HuH-7 (cell line): Measurements from ENCODE around the gene CMTM8.
A peak's percentile ranks its signal among the peaks of the same experiment; 100 is the strongest.
"Not testable (repeated sequence)": the region's sequence is repeated elsewhere in the genome, so short reads cannot be mapped to it uniquely, and the experiment has no call there.

Experiments used
- DNase-seq: peaks from one replicate; pipeline ENCODE4 v3.0.0; 2011; ENCODE audit warnings: low spot score

Gene CMTM8, protein sequence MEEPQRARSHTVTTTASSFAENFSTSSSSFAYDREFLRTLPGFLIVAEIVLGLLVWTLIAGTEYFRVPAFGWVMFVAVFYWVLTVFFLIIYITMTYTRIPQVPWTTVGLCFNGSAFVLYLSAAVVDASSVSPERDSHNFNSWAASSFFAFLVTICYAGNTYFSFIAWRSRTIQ

GRCh38 chr3:32238453-32239306, at the start of gene CMTM8:
Gene CMTM8, plus strand, starts transcription at chr3:32238680. Its CDS starts 293 bp downstream, at chr3:32238973.
- DNase-seq = peak; percentile 94

DNA sequence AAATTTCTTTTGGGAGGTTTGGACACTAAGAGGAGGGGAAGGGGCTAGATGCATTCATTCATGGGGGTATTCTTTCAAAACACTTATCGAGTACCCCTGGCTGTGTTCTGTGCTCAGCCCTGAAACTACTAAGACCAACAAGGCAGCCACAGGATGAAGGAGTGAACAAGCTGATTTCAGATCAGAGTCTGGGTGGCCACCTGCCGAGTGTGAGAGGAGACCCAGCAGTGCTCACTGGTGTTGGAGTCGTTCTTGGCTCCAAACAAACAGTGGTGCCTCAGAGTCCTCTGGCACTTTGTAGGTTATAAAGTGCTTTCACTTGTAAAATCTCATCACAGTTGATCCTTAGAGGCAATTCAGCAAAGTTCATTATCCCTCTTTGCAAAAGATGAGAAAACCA, 48.8 kb upstream of the CMTM8 start:
- DNase-seq = no peak

GRCh38 chr3:32190556-32190955, 47.9 kb upstream of the CMTM8 start:
- not testable (repeated sequence) for DNase-seq

- DNase-seq = no peak
Measured at GRCh38 chr3:32193101-32193500, 45.4 kb upstream of the CMTM8 start.

DNA sequence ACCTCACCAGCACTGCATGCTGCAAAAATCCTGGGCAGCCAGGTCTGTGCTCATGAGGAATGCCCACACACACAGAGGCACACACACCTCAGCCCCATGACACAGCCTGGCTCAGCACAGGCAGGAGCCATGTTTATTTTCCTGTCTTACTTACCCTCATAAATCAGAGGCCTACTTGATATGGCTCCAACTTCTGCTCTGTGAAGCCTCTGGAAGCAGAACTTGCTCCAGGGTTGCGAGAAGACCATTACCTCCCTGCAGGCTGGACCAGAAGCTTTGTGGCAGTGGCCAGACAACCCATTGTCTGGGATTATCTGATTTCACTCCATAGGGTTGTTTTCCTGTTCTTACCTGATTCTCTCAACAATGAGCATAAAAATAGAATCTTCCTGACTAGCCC, 43.8 kb upstream of the CMTM8 start:
- no peak for DNase-seq

DNA sequence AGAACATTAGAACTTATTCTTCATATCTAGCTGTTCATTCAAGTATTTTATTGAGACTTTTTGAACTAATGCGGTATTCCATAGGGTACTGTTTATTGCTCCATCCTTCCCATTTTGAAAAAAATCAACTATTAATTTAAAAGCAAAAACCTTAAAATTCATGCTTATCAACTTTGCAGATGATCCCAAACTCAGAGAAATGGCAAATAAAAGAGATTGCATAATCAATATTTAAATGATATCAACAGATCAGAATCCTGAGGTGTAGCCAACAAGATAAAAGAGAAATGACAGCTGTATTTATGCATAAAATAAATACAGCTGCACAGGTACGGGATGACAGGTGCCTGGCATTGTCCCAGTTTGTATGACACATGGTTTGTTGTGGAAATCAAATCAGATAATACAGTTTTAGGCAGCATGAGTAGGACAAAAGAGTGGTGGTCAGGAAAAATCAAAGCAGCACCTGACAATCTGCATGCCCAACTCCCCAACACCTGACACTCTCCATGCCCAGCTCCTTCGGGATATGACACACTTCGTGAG, 42.4 kb upstream of the CMTM8 start:
- DNase-seq = no peak

DNA sequence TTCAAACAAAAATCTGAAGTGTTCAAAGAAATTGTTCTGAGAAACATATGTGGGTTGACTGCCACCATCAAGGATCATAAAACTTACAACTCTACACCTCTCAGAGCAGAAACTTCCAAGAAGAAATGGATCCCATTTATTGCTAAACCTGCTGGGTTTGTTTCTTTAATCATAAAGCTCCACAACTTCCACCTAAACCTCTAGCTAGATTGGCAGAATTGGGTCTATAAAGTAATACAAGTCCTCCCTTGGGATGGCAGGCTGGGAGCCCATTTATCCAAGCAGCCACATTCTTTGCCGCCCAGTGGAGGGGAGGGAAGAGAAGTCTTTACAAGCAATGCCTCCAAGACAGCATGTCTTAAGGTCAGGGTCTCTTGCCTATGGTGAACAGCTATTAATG, 40.5 kb upstream of the CMTM8 start:
- no peak for DNase-seq

DNA sequence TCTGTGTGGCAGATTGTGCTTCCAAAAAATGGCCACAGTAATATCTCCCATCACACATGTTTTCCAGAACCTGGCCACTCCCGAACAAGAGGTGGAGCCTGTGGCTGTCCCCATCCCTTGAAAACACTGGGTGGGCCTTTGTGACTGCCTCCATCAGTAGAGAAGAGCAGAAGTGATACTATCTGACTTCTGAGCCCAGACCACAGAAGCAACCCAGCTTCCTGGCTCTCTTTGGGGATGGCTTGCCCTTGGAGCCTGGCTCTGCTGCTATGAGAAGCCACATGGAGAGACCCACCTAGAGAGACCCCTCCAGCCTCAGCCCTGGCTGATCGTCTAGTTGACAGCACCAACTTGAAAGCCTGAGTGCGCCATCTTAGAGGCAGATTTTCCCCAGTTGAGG, 39.8 kb upstream of the CMTM8 start:
- no peak for DNase-seq

GRCh38 chr3:32200490-32200889, 38.0 kb upstream of the CMTM8 start:
- no peak for DNase-seq

DNA sequence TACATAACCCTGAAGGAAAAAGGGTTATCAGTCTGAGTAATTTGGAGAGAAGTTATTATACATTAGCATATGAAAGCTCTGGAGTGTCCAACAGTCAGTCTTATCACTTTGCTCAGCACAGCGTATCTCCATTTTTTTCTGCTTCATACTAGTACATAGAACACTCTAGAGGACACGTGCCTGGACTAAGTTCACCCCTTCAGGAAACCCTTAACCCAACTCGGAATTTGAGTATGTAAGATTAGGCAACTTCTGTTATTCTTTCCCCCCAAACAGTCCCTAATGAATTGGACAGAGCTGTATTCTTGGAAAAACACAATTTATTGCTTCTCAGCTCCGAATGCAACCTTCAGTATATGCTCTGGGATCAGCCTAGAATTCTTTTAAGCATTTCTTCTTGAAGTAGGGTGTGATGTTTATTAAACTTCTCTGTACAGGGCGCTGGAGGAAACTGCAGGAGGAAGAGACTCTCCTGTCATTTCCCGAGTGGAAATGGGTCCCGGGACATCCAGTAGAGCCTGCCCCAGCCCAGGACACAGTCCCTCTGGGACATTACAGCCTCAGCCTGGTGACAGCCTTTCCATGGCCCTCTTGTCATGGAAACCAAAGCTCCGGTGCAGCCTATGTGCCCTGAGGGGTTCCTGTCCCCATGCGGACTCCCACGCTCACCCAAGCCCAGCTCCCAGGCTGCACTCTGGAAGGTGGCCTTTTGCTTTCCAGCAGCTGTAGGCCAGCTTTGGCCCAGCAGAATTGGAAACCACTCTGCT, 37.3 kb upstream of the CMTM8 start:
- no peak for DNase-seq

GRCh38 chr3:32202496-32202895, 36.0 kb upstream of the CMTM8 start:
- DNase-seq = no peak

- DNase-seq = no peak
Measured at GRCh38 chr3:32203854-32204253, 34.6 kb upstream of the CMTM8 start.

DNA sequence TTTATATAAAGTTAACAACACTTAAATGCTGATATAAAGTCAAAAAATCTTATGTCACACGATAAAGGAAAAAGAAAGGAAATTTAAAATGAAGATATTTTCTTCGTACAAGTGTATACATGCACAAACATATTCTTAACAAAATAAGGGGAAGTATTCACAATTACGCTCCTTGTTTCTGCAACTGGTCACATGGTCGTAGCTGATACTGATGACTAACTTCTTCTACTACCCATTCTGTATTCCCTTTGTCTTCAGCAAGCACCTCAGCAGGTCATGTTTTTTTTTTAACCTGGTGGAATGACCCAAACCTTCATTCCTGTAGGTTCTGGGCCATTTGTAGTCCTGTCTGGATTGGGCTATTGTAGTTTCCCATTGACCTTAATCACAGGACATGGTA, 30.0 kb upstream of the CMTM8 start:
- DNase-seq = no peak

DNA sequence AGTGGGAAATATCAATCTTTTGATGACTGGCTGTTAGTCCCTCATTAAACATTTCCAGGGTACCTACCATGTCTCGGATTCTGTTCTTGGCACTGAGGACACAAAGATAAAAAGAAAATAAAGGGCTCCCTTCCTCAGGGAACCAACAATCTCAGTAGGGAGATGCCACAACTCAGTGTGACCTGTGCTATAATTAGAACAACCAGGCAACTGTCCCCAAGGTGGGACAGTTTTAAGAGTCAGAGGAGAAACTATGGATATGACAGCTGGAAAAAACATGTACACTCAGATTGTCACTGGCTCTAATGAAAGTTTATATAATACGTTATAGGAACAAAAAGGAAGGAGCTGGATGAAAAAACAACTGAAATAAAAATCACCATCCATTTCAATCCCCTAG, 23.3 kb upstream of the CMTM8 start:
- DNase-seq = no peak

DNA sequence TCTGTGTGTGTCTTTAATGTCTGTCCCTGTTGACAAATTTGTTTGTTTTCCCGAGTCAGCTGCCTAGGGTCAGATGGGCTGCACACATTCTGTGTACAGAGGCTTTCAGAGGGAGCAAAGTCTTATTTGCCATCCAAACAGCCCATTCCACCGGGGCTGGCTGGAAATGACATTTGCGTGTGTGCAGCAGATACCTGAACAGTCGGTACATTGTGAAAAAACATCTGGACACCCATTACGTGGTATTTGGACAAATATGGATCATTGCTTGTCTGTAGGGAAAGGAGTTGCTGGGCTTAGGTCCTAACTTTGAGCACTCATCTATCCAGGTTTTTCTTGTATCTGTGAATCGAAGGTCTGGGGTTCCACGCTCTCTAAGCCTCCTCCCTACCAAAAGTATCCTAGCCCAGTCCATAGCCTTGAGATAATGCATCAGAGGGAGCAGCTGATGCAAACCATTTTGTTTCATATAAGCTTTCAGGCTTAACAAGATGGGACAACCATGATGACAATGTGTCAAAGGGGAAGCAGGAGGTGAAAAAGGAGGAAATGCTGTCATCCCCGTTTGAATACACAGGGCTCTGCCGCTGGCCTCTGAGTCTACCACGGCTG, 22.2 kb upstream of the CMTM8 start:
- DNase-seq = peak; percentile 77

- no peak for DNase-seq
Measured at GRCh38 chr3:32217339-32217738, 21.1 kb upstream of the CMTM8 start.

GRCh38 chr3:32219537-32219936, 18.9 kb upstream of the CMTM8 start:
- DNase-seq = no peak

GRCh38 chr3:32220006-32220405, 18.5 kb upstream of the CMTM8 start:
- no peak for DNase-seq

GRCh38 chr3:32222950-32223349, 15.5 kb upstream of the CMTM8 start:
- DNase-seq = no peak

GRCh38 chr3:32224016-32224516, 14.4 kb upstream of the CMTM8 start:
- no peak for DNase-seq

DNA sequence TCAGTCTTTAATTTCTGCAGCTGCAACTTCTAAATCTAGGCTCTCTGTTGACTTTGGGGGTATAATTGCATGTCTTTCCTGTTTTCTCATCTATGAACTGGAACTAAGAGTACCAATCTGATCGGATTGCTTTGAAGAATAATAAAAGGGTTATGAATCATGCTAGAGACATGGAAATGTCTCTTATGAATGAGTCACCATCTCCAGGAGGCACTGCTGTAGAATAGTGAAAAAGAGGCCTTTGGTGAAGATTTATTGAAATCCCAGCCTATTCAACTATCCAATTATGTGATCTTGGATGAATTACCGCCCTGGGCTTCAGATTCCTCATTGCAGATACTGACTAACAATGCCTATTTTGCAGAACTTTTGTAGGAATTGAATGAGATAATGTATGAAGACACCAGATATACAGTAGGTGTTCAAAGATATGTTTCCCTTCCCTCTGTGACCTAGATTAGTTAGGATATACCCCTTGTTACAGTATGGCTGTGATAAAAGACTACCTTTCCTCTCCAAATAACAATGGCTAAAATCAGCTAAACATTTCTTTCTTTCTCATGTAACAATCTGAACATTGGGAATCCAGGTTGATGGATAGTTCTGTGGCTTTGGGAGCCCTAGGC, 11.5 kb upstream of the CMTM8 start:
- no peak for DNase-seq

DNA sequence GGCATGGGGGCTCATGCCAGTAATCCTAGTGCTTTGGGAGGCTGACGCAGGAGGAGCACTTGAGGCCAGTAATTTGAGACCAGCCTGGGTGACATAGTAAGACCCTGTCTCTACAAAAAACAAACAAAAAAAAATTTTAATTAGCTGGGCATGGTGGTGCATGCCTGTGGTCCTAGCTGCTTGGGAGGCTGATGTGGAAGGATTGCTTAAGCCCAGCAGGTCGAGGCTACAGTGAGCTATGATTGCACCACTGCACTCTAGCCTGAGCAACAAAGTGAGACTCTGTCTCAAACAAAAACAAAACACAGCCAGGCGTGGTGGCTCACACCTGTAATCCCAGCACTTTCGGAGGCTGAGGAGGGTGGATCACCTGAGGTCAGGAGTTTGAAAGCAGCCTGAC, 9.7 kb upstream of the CMTM8 start:
- DNase-seq = not testable (repeated sequence)
